Breast epithelium (tissue), 3 donors: ENCODE measurements around the gene KCNK4.

Experiments
- CTCF ChIP-seq, 3 donors: fragments of 450-650 bp; IDR thresholded peaks; one replicate each; pipeline ENCODE4 v1.5.1; 2016 to 2017; ENCODE audit warnings: antibody characterized with exemption in 3 of 3, mild to moderate bottlenecking in 3 of 3, moderate library complexity in 3 of 3
- POLR2A ChIP-seq: fragments of 450-650 bp; IDR thresholded peaks from one replicate; pipeline ENCODE4 v1.6.1; 2016; ENCODE audit warnings: antibody characterized with exemption, mild to moderate bottlenecking, moderate library complexity
- POLR2AphosphoS5 ChIP-seq, 3 donors: sonication (generic); formaldehyde crosslinking; IDR thresholded peaks; one replicate each; pipeline ENCODE4 v1.6.1; 2017; ENCODE audit warnings: antibody characterized with exemption in 3 of 3

DNA sequence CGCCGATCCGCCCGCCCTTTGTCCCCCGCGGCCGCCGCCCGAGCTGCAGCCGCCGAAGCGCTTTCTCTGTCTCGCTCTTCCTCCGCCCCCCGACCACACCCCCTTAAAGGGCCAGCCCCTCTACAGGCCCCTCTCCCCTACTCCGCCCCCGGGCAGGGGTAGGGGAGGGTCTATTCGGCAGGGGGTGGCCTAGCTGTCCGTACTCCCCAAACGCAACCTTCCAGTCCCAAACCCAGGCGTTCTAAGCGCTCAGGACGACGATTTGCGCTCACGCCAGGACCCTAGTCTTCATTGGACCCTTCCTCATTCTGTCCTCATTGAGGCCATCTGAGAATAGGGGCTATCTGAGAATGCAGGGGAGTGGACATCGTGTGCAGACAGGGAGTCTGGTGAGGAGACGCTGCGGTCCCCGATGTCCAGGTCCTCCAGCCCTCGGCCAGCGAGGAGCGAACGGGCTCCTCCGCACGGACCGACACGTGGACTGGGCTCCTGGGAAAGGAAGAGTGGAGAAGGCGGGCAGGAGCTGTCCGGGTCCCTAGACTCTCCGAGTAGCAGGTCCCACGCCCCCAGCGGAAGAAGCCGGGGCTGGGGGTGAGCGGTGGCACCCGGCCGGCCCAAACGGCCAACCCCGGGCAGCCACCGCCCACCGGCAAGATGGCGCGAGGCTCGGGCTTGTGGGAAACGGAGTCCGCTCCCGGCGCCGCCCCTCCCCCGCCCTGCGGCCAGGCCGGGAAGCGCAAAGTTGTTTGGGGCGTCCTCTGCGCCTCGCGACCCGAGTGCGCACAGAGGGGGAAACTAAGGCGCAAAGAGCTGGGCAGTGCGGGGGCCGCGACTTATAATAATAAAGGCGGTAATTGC, 44.0 kb upstream of the KCNK4 start, which contains the start of gene PPP1R14B:
- peak in 1 of 3 donors; percentile 21 for TF ChIP-seq CTCF (IDR thresholded peaks at IDR 0.05)
- no peak for TF ChIP-seq POLR2AphosphoS5 (IDR thresholded peaks at IDR 0.05)
- no peak for TF ChIP-seq POLR2A
